Adrenal gland (tissue), 12 donors: ENCODE data around the gene FMNL2. TPM values are rescaled to one million over a fixed set of nuclear protein-coding genes. Genes with fewer than 3 reads are reported as not detected.

ENCODE experiments used
- DNase-seq, 7 donors: peaks; one replicate each; pipeline ENCODE4 v3.0.0-alpha.2; 2019 to 2020
- H3K27ac ChIP-seq, 5 donors: fragments of 200-600 bp; sonication (generic) in 4 of 5; 1 replicate in 3 of 5; 2 replicates in 2 of 5; pipeline versions ENCODE4 v1.5.1 to v1.8.0; 2016 to 2020; ENCODE audit warnings: mild to moderate bottlenecking in 1 of 5
- H3K27me3 ChIP-seq: fragments of 200-600 bp; 2 replicates; pipeline ENCODE4 v1.8.0; 2021
- H3K36me3 ChIP-seq, 2 donors: fragments of 200-600 bp; replicated peaks in 1 of 2; 1 replicate in 1 of 2; 2 replicates in 1 of 2; pipeline versions ENCODE4 v1.5.1 to v1.8.0; 2018 to 2022
- H3K4me1 ChIP-seq, 2 donors: fragments of 200-600 bp; replicated peaks in 1 of 2; 1 replicate in 1 of 2; 2 replicates in 1 of 2; pipeline versions ENCODE4 v1.5.1 to v1.8.0; 2018 to 2021
- H3K4me3 ChIP-seq, 4 donors: fragments of 200-600 bp; sonication (generic) in 3 of 4; one replicate each; pipeline ENCODE4 v1.5.1; 2016 to 2018
- H3K9me3 ChIP-seq, 3 donors: fragments of 200-600 bp; sonication (generic) in 1 of 3; replicated peaks in 1 of 3; 1 replicate in 2 of 3; 2 replicates in 1 of 3; pipeline versions ENCODE4 v1.5.1 to v1.8.0; 2016 to 2021
- CTCF ChIP-seq, 6 experiments: fragments of 450-650 bp in 4 of 6; fragments of 200-600 bp in 2 of 6; sonication (generic) in 1 of 6; IDR thresholded peaks; 1 replicate in 5 of 6; 2 replicates in 1 of 6; pipeline versions ENCODE4 v1.5.1 to v1.8.0; 2016 to 2021; ENCODE audit warnings: antibody characterized with exemption in 6 of 6, mild to moderate bottlenecking in 2 of 6, moderate library complexity in 1 of 6
- POLR2A ChIP-seq, 2 donors: fragments of 450-650 bp; IDR thresholded peaks; one replicate each; pipeline ENCODE4 v1.6.1; 2017; ENCODE audit warnings: antibody characterized with exemption in 2 of 2, mild to moderate bottlenecking in 2 of 2, moderate library complexity in 1 of 2
- WGBS, 4 donors: extraction: QIAGEN DNeasy Blood & Tissue Kit in 2 of 4; methylation state at CpG; one replicate each; pipeline versions ENCODE4 v1.1.5 to v1.1.7; 2013 to 2017; 5-methylcytosine and 5-hydroxymethylcytosine counted together
- intact Hi-C, 2 donors: fragments of 100-400 bp; cut with DNase I; formaldehyde crosslinking; loops; one replicate each; pipeline versions ENCODE4 v1.14.1 to v1.15.0; 2022 to 2023
- polyA plus RNA-seq, 3 donors: library from polyadenylated mRNA; stranded (reverse); fragments of 200-250 nt in 2 of 3; fragments of 350-450 nt in 1 of 3; fragmentation: Illumina TruSeq in 1 of 3; extraction: RNeasy Lipid Tissue Mini Kit (QIAGEN cat#74804) in 1 of 3; gene quantifications; one replicate each; pipeline ENCODE4 v1.2.3, GENCODE V29; 2013 to 2014
- total RNA-seq, 9 donors: library from RNA; depleted of rRNA in 4 of 9; stranded (reverse); fragments of >200 nt in 4 of 9; fragments of 120-200 nt in 1 of 9; fragmentation: NEBNext Ultra II Directional in 1 of 9; extraction: Animal tissue kit (Norgen Biotek cat#: 25700) in 1 of 9; gene quantifications; one replicate each; pipeline versions ENCODE4 v1.1.0 to v1.2.4, GENCODE V29; 2013 to 2023
- donor health status: healthy with polysubstance abuse.
- donor health status: Bipolar disorder and iron deficiency.
- donor health status: DM: yes; HTN: yes; CAD: no.
- donor health status: DM: no; HTN: no; CAD: no.
- donor health status: DM: no; HTN: no; CAD: no.
- donor health status: DM: yes; HTN: yes; CAD: no.

The FMNL2 gene
- total and polyA plus RNA-seq, 12 donors = 23.5 to 54.2 (median 36.7) TPM

- TF ChIP-seq POLR2A (IDR thresholded peaks at IDR 0.05) (no peak), CTCF (IDR thresholded peaks at IDR 0.05) (no peak)
- Histone ChIP-seq H3K27me3 (no peaks in the 10 kb centered on the region), H3K4me1 (peaks cover 14 to 57% of the 10 kb centered on the region in 2 donors), H3K4me3 (no peak overlapping the region), H3K36me3 (no peaks in the 10 kb centered on the region), H3K27ac (peak overlapping the region in 4 of 5 donors; percentile 56 to 83 (median 68)), H3K9me3 (no peaks in the 10 kb centered on the region)
- peak; percentile 43 to 73 (median 67) for DNase-seq
- WGBS, 4 donors = 19 to 26% (median 23%) methylated on average over 3 of the region's 3 CpGs
- intact Hi-C loops = no loop called here
These were observed 110.8 kb downstream of the FMNL2 start for GRCh38 chr2:152445791-152446201.

DNA sequence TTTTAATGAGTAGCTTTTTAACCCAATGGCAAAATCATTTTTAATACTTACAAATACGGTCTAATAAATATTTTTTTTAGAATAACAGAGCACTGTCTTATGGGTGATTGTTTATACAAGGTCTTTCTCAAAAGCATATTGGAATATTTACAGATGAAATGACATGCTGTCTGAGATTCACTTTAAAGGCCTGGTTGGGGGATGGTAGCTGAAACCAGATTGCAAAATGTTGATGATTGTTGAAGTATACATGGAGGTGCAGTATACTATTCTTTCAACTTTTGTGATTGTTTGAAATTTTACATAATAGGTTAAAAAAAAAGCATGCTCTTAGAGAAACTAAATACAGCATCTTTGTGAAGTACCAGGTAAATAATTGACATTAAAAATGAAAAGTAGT, 111.2 kb downstream of the FMNL2 start:
- 23 to 36% (median 32%) methylated on average over 1 of the region's 1 CpG for WGBS, 4 donors
- no peaks in the 10 kb centered on the region for H3K36me3 ChIP-seq
- H3K27me3 ChIP-seq = no peaks in the 10 kb centered on the region
- peak overlapping the region in 4 of 5 donors; percentile 56 to 83 (median 68) for H3K27ac ChIP-seq
- no peak for TF ChIP-seq POLR2A (IDR thresholded peaks at IDR 0.05)
- DNase-seq = no peak
- H3K9me3 ChIP-seq = no peaks in the 10 kb centered on the region
- intact Hi-C loops = no loop called here
- H3K4me3 ChIP-seq = no peak overlapping the region
- peaks cover 14 to 55% of the 10 kb centered on the region in 2 donors for H3K4me1 ChIP-seq

- Histone ChIP-seq H3K4me3 (no peak overlapping the region), H3K4me1 (peaks cover 14 to 55% of the 10 kb centered on the region in 2 donors), H3K36me3 (no peaks in the 10 kb centered on the region), H3K9me3 (no peaks in the 10 kb centered on the region), H3K27me3 (no peaks in the 10 kb centered on the region), H3K27ac (no peak overlapping the region)
- no peak for DNase-seq
- 73 to 84% (median 80%) methylated on average over 1 of the region's 1 CpG for WGBS, 4 donors
- TF ChIP-seq CTCF (IDR thresholded peaks at IDR 0.05) = no peak
- TF ChIP-seq POLR2A (IDR thresholded peaks at IDR 0.05) = no peak
- intact Hi-C loops = no loop called here
These were observed 112.9 kb downstream of the FMNL2 start for GRCh38 chr2:152447897-152448296.

DNA sequence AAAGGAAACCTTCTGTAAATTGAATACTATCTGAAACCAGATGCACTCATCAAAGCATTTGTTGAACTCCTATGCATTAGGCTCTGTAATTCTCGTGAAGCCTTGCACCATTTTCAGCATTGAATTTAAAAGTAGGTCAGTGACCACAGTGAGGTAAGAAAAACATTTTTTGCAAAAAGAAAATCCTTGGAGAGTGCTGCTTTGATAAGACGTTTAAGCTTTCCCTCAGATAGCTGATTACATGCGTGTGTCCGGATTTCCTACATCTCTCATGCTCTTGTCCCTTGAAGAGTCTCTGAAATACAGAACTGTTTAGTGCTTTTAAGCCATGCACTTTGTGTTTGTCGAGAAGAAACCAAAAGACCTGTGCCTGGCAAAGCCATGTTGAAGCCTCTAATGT, 113.6 kb downstream of the FMNL2 start:
- H3K4me1 ChIP-seq = peaks cover 14 to 53% of the 10 kb centered on the region in 2 donors
- WGBS, 4 donors = 29 to 41% (median 39%) methylated on average over 5 of the region's 5 CpGs

More for the DNA sequence above, 113.6 kb downstream of the FMNL2 start:
- H3K4me3 ChIP-seq = no peak overlapping the region
- no peak for DNase-seq
- peak overlapping the region in 3 of 5 donors; percentile 18 to 41 (median 29) for H3K27ac ChIP-seq
- no peaks in the 10 kb centered on the region for H3K36me3 ChIP-seq
- intact Hi-C loops = no loop called here
- H3K9me3 ChIP-seq = no peaks in the 10 kb centered on the region
- no peak for TF ChIP-seq CTCF (IDR thresholded peaks at IDR 0.05)
- TF ChIP-seq POLR2A (IDR thresholded peaks at IDR 0.05) = no peak
- no peaks in the 10 kb centered on the region for H3K27me3 ChIP-seq
